NB4 (cell line): ENCODE measurements around the gene ZSWIM1.
A peak's percentile ranks its signal among the peaks of the same experiment; 100 is the strongest.

Experiments used
- DNase-seq: peaks from one replicate; pipeline ENCODE4 v3.0.0; 2010; ENCODE audit warnings: low read depth
- H3K4me3 ChIP-seq: one replicate; pipeline ENCODE4 v1.5.1; 2011; ENCODE audit warnings: mild to moderate bottlenecking, low read depth, low read length, moderate library complexity
- MAX ChIP-seq: IDR thresholded peaks from 2 replicates; pipeline ENCODE4 v1.6.1; 2011; ENCODE audit warnings: low read depth, low read length
- MYC ChIP-seq: IDR thresholded peaks from 2 replicates; pipeline ENCODE4 v1.6.1; 2011; ENCODE audit warnings: low read depth, low read length
- POLR2A ChIP-seq: IDR thresholded peaks from 2 replicates; pipeline ENCODE4 v1.6.1; 2011; ENCODE audit warnings: mild to moderate bottlenecking; ENCODE audit not compliant: insufficient read length; ENCODE audit errors: extremely low read depth
- TF ChIP-seq, protein P1 (sequence below): IDR thresholded peaks from one replicate; pipeline ENCODE4 v1.5.1; 2012; ENCODE audit warnings: low read depth, low read length

The ZSWIM1 gene

DNA sequence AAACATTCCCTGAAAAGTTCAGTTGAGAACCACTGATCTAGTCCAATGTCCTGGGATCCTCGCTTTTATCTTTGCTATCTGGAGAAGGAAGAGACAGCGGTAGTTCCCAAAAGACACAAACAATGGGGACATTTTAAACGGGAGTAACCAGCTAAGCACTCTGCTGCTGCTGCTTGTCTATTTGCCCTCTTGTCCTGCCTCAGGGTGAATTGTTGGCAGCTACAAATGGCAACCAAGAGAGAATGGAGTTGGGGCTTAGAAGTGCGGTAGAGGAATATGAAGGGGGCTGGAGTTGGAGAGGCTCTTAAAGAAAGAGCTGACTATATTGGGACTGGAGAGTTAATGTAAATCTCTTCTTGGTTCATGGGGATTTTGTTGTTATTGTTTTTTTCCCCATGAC is 6.5 kb upstream of the ZSWIM1 start:
- peak; percentile 1 for DNase-seq
- H3K4me3 ChIP-seq, result no peak overlapping the region
- TF ChIP-seq MYC (no peak), MAX (no peak), POLR2A (no peak)
- TF ChIP-seq, protein P1, sequence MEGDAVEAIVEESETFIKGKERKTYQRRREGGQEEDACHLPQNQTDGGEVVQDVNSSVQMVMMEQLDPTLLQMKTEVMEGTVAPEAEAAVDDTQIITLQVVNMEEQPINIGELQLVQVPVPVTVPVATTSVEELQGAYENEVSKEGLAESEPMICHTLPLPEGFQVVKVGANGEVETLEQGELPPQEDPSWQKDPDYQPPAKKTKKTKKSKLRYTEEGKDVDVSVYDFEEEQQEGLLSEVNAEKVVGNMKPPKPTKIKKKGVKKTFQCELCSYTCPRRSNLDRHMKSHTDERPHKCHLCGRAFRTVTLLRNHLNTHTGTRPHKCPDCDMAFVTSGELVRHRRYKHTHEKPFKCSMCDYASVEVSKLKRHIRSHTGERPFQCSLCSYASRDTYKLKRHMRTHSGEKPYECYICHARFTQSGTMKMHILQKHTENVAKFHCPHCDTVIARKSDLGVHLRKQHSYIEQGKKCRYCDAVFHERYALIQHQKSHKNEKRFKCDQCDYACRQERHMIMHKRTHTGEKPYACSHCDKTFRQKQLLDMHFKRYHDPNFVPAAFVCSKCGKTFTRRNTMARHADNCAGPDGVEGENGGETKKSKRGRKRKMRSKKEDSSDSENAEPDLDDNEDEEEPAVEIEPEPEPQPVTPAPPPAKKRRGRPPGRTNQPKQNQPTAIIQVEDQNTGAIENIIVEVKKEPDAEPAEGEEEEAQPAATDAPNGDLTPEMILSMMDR, result no peak

GRCh38 chr20:45878076-45878761 is 2.8 kb upstream of the ZSWIM1 start:
- DNase-seq, result no peak
- H3K4me3 ChIP-seq, result no peak overlapping the region
- no peak for TF ChIP-seq POLR2A
- TF ChIP-seq, protein P1, result no peak
- TF ChIP-seq MAX, result no peak
- TF ChIP-seq MYC, result no peak

DNA sequence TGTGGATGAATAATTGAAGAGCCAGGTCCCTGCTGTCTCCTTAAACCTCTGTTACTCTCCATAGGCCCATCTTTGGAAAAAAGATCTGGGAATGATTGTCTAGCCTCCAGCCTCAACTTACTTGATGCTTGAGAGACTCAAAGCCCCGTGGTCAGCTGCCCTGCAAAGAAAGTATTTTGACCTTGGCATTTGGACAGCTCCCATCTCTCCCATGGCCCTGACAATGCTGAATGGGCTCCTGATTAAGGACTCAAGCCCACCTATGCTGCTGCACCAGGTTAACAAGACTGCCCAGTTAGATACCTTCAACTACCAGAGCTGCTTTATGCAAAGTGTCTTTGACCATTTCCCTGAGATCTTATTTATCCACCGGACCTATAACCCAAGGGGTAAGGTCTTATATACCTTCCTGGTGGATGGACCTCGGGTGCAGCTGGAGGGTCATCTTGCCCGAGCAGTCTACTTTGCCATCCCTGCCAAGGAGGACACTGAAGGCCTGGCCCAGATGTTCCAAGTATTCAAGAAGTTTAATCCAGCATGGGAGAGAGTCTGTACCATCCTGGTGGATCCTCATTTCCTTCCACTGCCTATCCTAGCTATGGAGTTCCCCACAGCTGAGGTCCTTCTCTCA is 1.6 kb downstream of the ZSWIM1 start:
- TF ChIP-seq MAX (no peak), POLR2A (no peak), MYC (no peak)
- TF ChIP-seq, protein P1, result no peak
- no peak for DNase-seq
- H3K4me3 ChIP-seq, result no peak overlapping the region

DNA sequence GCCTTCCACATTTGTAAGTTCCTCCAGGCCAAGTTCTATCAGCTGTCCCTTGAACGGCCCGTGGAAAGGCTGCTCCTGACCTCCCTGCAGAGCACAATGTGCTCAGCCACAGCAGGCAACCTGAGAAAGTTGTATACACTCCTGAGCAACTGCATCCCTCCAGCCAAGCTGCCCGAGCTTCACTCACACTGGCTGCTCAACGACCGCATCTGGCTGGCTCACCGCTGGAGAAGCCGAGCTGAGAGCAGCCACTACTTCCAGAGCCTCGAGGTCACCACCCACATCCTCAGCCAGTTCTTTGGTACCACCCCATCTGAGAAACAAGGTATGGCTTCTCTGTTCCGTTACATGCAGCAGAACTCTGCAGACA is 2.1 kb downstream of the ZSWIM1 start:
- DNase-seq, result no peak
- TF ChIP-seq POLR2A (no peak), MYC (no peak), MAX (no peak)
- TF ChIP-seq, protein P1, result no peak
- H3K4me3 ChIP-seq, result no peak overlapping the region

DNA sequence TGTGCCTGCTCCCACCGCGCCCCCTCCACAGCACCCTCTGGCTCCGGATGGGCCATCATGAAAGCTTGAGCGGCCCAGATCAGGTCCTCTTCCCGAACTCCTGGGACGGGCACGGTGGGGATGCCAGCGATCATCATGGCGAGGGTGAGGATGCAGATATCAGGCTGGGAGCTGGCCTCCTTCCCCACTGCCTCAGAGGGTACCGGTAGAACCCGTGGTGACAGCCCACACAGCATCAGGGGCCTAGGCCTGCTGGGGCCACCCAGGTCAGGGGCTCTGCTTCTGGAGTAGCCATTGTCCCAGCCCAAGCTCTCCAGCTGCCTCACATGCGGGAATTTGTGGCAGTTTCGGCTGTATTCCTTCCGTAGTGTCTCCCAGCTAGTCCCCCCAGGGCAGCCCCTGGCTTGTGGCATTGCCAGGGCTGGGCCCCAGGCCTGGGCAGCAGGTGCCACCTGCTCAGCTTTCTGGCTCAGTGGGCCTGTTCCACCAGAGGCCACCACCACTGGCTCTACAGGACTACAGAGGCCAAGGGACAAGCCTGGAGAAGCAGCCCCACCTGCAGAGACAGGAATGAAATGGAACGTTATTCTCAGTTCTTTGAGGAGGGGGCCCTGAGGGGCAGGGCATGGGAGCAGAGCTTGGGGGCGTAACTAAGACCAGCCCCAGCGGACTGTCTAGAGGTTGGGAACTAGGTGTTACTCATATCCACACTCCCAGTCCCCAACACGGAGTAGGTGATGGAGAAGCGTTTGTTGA is 5.7 kb downstream of the ZSWIM1 start:
- no peak for TF ChIP-seq MAX
- no peak for TF ChIP-seq MYC
- no peak for TF ChIP-seq POLR2A
- TF ChIP-seq, protein P1, result no peak
- no peak overlapping the region for H3K4me3 ChIP-seq
- no peak for DNase-seq
